ENCODE measurements around the gene TM9SF4.

TM9SF4 gene

GRCh38 chr20:32188376-32189122 is 79.0 kb downstream of the TM9SF4 start:
- TF ChIP-seq CTCF (conservative IDR thresholded peaks at IDR 0.05; ENCODE audit: low read depth, low read length): no peak
- H3K4me3 ChIP-seq (ENCODE audit: low read length): no peak overlapping the region
- DNase-seq (ENCODE audit: low read depth): no peak

- no peak for DNase-seq (ENCODE audit: low read depth)
- TF ChIP-seq CTCF (conservative IDR thresholded peaks at IDR 0.05; ENCODE audit: low read depth, low read length): no peak
- no peak overlapping the region for H3K4me3 ChIP-seq (ENCODE audit: low read length)
Measured at GRCh38 chr20:32189123-32189410, 79.6 kb downstream of the TM9SF4 start.

GRCh38 chr20:32189691-32190615 is 80.4 kb downstream of the TM9SF4 start:
- no peak for DNase-seq (ENCODE audit: low read depth)
- TF ChIP-seq CTCF (conservative IDR thresholded peaks at IDR 0.05; ENCODE audit: low read depth, low read length): no peak
- H3K4me3 ChIP-seq (ENCODE audit: low read length): peak overlapping the region; percentile 62

GRCh38 chr20:32190616-32191415 is 81.3 kb downstream of the TM9SF4 start:
- no peak for DNase-seq (ENCODE audit: low read depth)
- TF ChIP-seq CTCF (conservative IDR thresholded peaks at IDR 0.05; ENCODE audit: low read depth, low read length): no peak
- H3K4me3 ChIP-seq (ENCODE audit: low read length): peak overlapping the region; percentile 62

GRCh38 chr20:32191422-32191821 is 81.9 kb downstream of the TM9SF4 start:
- no peak for DNase-seq (ENCODE audit: low read depth)
- no peak for TF ChIP-seq CTCF (conservative IDR thresholded peaks at IDR 0.05; ENCODE audit: low read depth, low read length)

GRCh38 chr20:32191873-32192272 is 82.4 kb downstream of the TM9SF4 start:
- DNase-seq (ENCODE audit: low read depth): no peak
- no peak for TF ChIP-seq CTCF (conservative IDR thresholded peaks at IDR 0.05; ENCODE audit: low read depth, low read length)
- H3K4me3 ChIP-seq (ENCODE audit: low read length): no peak overlapping the region

More at GRCh38 chr20:32191422-32191821, 81.9 kb downstream of the TM9SF4 start:
- H3K4me3 ChIP-seq (ENCODE audit: low read length): no peak overlapping the region
